ENCODE results near the gene UBP1.

DNA sequence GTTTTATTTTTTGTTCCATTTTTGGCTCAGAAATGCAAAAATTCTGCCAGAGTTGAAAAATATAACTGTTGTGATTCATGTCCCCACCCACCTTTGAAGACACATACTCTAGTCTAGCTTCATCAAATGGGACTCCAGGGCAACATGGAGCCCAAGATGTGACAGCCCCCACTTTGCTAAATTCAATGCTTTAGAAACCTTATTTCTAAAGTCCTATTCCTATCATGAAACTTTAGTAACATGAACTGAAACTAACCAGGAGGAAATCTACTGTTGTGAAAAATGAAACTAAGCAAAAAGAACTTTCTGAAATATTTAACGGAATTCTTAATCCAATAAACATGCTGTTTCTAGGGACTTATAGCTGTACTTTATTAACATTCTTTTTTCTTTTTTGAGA, 20.3 kb downstream of the UBP1 start:
- TF ChIP-seq, protein P1, sequence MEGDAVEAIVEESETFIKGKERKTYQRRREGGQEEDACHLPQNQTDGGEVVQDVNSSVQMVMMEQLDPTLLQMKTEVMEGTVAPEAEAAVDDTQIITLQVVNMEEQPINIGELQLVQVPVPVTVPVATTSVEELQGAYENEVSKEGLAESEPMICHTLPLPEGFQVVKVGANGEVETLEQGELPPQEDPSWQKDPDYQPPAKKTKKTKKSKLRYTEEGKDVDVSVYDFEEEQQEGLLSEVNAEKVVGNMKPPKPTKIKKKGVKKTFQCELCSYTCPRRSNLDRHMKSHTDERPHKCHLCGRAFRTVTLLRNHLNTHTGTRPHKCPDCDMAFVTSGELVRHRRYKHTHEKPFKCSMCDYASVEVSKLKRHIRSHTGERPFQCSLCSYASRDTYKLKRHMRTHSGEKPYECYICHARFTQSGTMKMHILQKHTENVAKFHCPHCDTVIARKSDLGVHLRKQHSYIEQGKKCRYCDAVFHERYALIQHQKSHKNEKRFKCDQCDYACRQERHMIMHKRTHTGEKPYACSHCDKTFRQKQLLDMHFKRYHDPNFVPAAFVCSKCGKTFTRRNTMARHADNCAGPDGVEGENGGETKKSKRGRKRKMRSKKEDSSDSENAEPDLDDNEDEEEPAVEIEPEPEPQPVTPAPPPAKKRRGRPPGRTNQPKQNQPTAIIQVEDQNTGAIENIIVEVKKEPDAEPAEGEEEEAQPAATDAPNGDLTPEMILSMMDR (IDR thresholded peaks at IDR 0.05) = no peak
- TF ChIP-seq EP300 (IDR thresholded peaks at IDR 0.05) = no peak
- no peak for TF ChIP-seq POLR2A (IDR thresholded peaks at IDR 0.05)

Data from gastroesophageal sphincter (tissue), 3 donors.